HG03521 (cell line): ENCODE results near the gene RDH16.

Source experiments
- ATAC-seq: cut with Tn5 transposase; IDR thresholded peaks from one replicate; pipeline ENCODE4 v1.9.1; 2021; ENCODE audit warnings: mild to moderate bottlenecking, moderate library complexity; ENCODE audit not compliant: unreplicated experiment

The RDH16 gene, protein sequence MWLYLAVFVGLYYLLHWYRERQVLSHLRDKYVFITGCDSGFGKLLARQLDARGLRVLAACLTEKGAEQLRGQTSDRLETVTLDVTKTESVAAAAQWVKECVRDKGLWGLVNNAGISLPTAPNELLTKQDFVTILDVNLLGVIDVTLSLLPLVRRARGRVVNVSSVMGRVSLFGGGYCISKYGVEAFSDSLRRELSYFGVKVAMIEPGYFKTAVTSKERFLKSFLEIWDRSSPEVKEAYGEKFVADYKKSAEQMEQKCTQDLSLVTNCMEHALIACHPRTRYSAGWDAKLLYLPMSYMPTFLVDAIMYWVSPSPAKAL

GRCh38 chr12:56957229-56958052 is at the start of gene RDH16:
Gene RDH16, minus strand, starts transcription at chr12:56957608. Its CDS starts 146 bp downstream, at chr12:56957462.
- ATAC-seq, result no peak

- ATAC-seq, result no peak
Measured at GRCh38 chr12:57006809-57007475, 49.5 kb upstream of the RDH16 start.

DNA sequence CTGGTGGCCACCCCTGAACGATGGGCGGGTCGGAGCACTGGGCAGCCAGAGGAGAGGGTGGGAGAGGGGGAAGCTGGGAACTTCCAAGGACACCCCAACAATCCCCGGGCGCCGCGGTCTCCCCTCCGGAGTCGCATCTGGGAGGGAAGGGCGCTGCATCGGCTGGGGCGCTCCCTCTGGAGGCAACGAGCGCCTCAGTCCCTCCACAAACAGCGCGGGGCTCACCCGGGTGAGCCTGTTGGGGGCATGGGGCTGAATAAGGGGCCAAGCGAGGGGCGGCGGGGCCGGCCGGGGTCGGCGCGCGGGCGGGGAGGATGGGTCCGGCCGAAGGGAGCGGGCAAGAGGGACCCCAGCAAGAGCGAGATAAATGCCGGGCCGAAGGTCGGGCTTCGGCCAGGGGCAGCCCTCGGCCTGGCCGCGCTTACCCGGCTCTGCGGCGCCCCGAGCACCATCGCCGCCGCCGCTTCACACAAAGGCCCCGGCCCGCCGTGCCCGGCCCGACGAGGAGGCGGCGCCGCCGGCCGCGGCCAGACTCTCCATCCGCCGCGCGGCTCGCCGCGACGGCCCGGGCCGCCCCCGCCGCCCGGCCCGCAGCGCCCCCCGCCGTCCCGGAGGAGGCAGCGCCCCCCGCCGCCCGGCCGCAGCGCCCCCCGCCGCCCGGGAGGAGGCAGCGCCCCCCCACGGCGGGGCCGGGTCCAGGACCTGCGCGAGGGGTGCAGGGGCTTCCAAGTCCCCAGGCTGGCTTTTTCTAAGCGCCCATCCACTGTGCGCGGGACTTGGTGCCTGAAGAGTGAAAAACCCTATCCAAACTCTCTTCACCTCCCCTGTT is 48.8 kb upstream of the RDH16 start, which contains the start of gene ZBTB39:
Gene ZBTB39 (minus strand): TSS at position 567 of the 829 bp plus-strand sequence. CDS start 1,629 bp downstream, outside the sequence.
- peak; percentile 73 for ATAC-seq

GRCh38 chr12:57004651-57005050 is 47.2 kb upstream of the RDH16 start:
- ATAC-seq, result no peak

DNA sequence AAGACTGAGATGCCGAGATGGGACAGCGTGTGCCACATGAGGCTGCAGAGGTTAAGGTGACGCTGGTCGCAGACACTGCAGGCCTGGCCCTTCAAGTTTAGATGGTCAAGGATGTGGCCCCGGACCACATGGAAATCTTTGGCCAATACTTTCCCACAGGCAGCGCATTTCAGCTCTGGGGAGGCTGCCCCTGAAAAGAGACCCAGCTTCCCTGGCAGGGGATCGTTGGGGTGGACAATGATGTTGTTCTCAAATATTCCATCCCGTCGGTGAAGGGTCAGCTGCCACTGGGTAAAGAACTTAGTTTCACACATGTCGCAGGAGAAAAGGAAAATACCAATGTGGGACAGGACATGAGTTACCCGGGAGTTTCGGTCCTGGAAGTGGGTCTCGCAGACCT is 46.0 kb upstream of the RDH16 start:
- no peak for ATAC-seq

DNA sequence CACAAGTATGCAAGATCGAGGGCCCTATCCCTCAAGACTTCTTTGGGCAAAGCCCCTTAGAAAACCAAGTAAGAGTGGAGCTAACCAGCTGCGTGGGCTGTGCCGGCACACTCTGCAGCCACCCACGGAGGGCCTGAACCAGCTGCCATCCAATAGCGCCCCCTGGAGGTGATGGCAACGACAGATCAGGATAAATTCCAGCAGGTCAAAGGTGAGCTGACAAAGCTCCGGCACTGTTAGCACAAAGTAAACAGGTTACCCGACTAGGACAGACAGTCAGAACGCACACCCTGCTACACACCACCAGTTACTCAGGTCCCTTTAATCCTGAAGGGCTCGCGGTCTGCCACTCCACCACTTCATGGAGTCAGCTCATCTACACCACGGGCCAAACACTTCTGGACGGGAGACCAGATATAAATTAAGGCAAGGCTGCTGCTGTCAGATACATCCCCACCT is 44.1 kb upstream of the RDH16 start:
- ATAC-seq, result no peak

- no peak for ATAC-seq
Measured at GRCh38 chr12:57000393-57000792, 43.0 kb upstream of the RDH16 start.

DNA sequence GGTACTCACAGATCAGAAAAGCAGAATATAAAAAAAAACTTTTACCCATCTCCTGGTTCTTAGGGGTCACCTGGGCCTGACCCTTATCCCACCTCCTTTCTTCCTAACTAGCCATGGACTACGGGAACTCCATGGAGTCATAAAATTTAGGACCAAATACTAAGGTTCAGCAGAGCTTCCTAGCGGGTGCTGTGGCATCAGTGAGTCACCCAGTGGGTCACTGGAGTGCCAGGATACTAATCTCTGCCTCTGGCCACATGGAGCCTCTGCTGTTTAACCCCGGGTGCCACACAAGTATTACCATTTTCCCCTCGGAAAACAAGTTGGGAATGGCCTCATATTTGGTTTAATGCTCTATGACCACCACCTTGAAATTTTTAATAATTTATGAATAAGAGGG is 42.0 kb upstream of the RDH16 start:
- no peak for ATAC-seq

- ATAC-seq, result peak; percentile 80
Measured at GRCh38 chr12:56998981-56999380, 41.6 kb upstream of the RDH16 start.

DNA sequence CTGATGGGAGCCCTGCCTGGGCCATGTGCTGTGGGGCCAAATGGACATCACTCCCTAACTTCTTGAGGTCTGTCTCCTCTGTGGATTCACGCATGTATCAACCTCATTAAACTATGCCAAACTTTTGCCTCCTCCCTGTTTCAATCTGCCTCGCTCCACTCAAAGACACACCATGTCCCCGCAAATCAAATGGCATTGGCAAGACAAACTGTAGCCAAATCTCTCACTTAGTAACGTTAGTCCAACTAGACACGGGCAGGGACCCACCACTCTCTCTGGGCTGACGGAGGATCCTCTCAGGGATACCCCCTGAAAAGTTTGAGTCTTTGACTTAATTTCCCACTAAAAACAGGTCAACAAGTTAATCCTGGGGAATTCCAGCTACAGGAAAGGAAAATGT is 40.9 kb upstream of the RDH16 start:
- no peak for ATAC-seq

GRCh38 chr12:56996793-56997545 is 39.6 kb upstream of the RDH16 start:
- ATAC-seq, result no peak

- ATAC-seq, result no peak
Measured at GRCh38 chr12:56995930-56996496, 38.6 kb upstream of the RDH16 start.

DNA sequence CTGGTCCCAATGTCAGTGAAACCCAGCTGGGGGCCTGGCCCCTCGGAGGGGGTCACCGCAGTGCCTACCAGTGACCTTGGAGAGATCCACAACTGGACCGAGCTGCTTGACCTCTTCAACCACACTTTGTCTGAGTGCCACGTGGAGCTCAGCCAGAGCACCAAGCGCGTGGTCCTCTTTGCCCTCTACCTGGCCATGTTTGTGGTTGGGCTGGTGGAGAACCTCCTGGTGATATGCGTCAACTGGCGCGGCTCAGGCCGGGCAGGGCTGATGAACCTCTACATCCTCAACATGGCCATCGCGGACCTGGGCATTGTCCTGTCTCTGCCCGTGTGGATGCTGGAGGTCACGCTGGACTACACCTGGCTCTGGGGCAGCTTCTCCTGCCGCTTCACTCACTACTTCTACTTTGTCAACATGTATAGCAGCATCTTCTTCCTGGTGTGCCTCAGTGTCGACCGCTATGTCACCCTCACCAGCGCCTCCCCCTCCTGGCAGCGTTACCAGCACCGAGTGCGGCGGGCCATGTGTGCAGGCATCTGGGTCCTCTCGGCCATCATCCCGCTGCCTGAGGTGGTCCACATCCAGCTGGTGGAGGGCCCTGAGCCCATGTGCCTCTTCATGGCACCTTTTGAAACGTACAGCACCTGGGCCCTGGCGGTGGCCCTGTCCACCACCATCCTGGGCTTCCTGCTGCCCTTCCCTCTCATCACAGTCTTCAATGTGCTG is 38.0 kb upstream of the RDH16 start:
- no peak for ATAC-seq

DNA sequence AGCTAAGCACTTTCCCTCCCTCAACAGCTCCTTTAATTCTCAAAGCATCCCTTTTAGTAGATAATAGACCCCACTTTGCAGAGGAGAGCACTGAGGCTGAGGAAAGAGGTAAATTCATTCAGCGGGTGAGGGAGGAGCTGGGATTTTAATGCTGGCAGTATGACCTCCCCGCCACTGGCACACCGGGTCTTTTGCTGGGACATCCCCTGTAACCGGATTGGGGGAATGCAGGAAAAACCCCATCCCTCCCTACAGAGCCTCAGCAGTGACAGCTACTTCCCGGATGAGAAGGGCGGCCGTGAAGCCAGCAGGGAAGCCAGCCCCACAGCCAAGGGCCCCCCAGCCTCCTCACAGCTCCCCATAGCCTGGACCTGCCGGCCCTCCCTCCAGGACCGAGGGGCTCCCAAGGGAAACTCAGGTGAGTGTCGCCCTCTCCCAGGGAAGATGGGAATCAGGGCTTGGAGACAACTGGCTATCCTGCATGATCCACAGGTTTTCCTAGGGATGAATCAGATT is 36.9 kb upstream of the RDH16 start:
- ATAC-seq, result no peak

DNA sequence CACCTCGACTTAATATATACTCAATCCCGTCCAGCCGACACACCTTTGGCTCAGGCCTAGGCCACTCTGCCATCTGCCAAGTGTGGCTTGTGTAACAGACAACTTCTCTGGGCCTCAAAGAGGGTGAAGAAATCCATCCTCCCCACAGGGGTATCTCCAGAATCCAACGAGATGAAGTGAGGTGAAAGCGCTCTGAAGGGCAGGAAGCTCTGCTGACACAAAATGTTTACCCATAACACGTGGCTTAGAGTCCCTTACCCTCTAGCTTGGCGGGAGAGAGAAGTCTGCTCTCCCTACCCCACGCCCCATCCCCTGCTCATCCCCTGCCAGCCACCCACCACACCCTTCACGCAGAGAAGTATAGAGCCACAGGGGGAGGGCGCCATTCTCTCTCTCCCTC is 35.9 kb upstream of the RDH16 start:
- ATAC-seq, result no peak

GRCh38 chr12:56991319-56992246 is 34.2 kb upstream of the RDH16 start:
- no peak for ATAC-seq

DNA sequence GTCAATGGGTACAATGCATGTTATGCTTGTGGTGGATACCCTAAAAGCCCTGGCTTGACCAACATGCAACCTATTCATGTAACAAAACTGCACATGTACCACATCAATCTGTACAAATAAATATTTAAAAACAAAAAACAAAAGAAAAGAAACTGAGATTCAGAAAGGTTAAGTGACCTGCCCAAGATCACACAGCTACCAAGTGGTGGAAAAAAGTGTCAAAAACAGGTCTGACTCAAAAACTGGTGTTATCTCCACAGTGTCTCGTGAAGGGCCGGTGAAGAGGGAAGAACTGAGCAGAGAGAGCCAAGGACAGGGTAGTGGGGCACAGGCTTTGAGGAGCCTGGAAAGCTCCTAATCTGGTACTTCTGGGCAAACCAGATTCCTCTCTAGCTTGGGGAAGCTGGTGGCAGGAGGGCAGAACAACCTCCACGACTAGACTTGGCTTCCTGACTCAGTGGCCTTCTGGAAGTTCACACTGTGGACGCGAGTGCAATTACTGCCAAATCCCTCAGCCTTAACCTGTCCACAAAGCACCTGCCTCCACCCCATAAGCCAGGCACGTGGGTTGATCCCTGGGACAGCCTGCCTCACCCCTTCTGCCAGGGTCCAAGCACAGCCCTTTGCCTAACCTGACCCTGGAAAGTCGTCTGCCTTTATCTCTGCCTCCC is 33.4 kb upstream of the RDH16 start:
- ATAC-seq, result no peak
